K562 (cell line): ENCODE measurements around the gene ECM1. TPM values are rescaled to one million over a fixed set of nuclear protein-coding genes. Genes with fewer than 3 reads are reported as not detected.

Experiments
- BCOR ChIP-seq: fragments of 450-650 bp; IDR thresholded peaks from 2 replicates; pipeline ENCODE4 v1.6.1; 2016
- NEUROD1 ChIP-seq: fragments of 150-350 bp; IDR thresholded peaks from 2 replicates; pipeline ENCODE4 v1.6.1; 2014; ENCODE audit warnings: borderline replicate concordance, low read length, low read depth; ENCODE audit not compliant: partially characterized antibody
- POLR2H ChIP-seq: IDR thresholded peaks from 2 replicates; pipeline ENCODE4 v1.6.1; 2016; ENCODE audit warnings: missing genetic modification characterization, low read depth, mild to moderate bottlenecking, control low read depth, missing compliant biosample characterization, moderate library complexity
- RFX5 ChIP-seq: IDR thresholded peaks from 2 replicates; pipeline ENCODE4 v1.6.1; 2011; ENCODE audit warnings: low read depth, mild to moderate bottlenecking, improper control_type of control experiment, low read length
- SP1 ChIP-seq: sonication (generic); formaldehyde crosslinking; IDR thresholded peaks from 2 replicates; pipeline ENCODE4 v1.8.1; 2022; ENCODE audit warnings: mild to moderate bottlenecking, missing genetic modification reagents
- TCF3 ChIP-seq: sonication (generic); formaldehyde crosslinking; IDR thresholded peaks from 2 replicates; pipeline ENCODE4 v1.4.0; 2020; ENCODE audit warnings: mild to moderate bottlenecking, missing genetic modification reagents
- TCFL5 ChIP-seq: fragments of 250-450 bp; sonication (Bioruptor Pico); conservative IDR thresholded peaks from 2 replicates; pipeline ENCODE4 v1.6.1; 2021; ENCODE audit warnings: mild to moderate bottlenecking, moderate library complexity, matching md5 sums
- ZNF263 ChIP-seq: sonication (generic); formaldehyde crosslinking; IDR thresholded peaks from 2 replicates; pipeline ENCODE4 v1.8.0; 2022; ENCODE audit warnings: mild to moderate bottlenecking, missing genetic modification reagents, borderline replicate concordance
- polyA plus RNA-seq, 8 experiments: library from polyadenylated mRNA; depleted of rRNA in 4 of 8; stranded (reverse) in 5 of 8; unstranded in 3 of 8; fragments of >200 nt; fragmentation: Nextera tagmentation in 2 of 8; fragmentation: Illumina TruSeq in 1 of 8; extraction: Ambion mirVana in 2 of 8; extraction: Trizol in 1 of 8; gene quantifications; 2 replicates each; pipeline versions ENCODE4 v1.2.1 to v1.2.3, GENCODE V29; 2011 to 2014; ENCODE audit warnings: inconsistent platforms in 1 of 8, missing spikeins in 1 of 8
- total RNA-seq, 7 experiments: library from RNA; depleted of rRNA in 6 of 7; stranded (reverse); fragments of >200 nt in 6 of 7; fragmentation: Illumina TruSeq in 2 of 7; extraction: Trizol in 2 of 7; gene quantifications; 2 replicates each; pipeline versions ENCODE4 v1.2.1 to v1.2.3, GENCODE V29; 2011 to 2021; ENCODE audit warnings: low replicate concordance in 1 of 7
- TF ChIP-seq, protein P1 (sequence below): fragments of 250-450 bp; sonication (Bioruptor Pico); IDR thresholded peaks from 2 replicates; pipeline ENCODE4 v1.5.0; 2020; ENCODE audit warnings: mild to moderate bottlenecking, borderline replicate concordance
- TF ChIP-seq, protein P2 (sequence below): fragments of 450-650 bp; formaldehyde crosslinking; IDR thresholded peaks from 2 replicates; pipeline ENCODE4 v1.4.0; 2020; ENCODE audit warnings: mild to moderate bottlenecking, moderate library complexity
- TF ChIP-seq, protein P3 (sequence below), 2 experiments: fragments of 450-650 bp; conservative IDR thresholded peaks; 2 replicates each; pipeline ENCODE4 v1.6.1; 2017; ENCODE audit warnings: mild to moderate bottlenecking in 2 of 2, moderate library complexity in 2 of 2
- TF ChIP-seq, protein P4 (sequence below): fragments of 450-650 bp; IDR thresholded peaks from 2 replicates; pipeline ENCODE4 v1.6.1; 2016; ENCODE audit warnings: mild to moderate bottlenecking
- TF ChIP-seq, protein P5 (sequence below): fragments of 200-400 bp; formaldehyde crosslinking; IDR thresholded peaks from 2 replicates; pipeline ENCODE4 v1.6.1; 2017; ENCODE audit warnings: mild to moderate bottlenecking, low read depth, low read length, moderate library complexity

Gene ECM1
- total and polyA plus RNA-seq, 9 of the 15 experiments (the other 6 are each of a cell fraction or from before 2014, with no cell fraction given) = 6.6 to 52.2 (median 12.8) TPM

DNA sequence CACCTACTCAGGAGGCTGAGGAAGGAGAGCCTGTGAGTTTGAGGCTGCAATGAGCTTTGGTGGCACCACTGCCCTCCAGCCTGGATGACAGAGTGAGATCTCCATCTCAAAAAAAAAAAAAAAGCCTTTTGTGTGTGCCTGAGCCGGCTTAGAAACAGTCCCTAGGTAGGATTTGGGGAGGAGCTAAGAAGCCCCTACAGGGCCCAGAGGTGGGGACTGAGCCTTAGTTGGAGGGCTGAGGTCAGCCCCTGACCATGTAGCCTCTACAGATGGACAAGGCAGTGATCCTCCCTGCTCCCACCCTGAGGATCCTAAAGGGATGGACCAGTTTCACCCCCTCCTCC is 43.8 kb downstream of the ECM1 start (continued):
- TF ChIP-seq, protein P1, sequence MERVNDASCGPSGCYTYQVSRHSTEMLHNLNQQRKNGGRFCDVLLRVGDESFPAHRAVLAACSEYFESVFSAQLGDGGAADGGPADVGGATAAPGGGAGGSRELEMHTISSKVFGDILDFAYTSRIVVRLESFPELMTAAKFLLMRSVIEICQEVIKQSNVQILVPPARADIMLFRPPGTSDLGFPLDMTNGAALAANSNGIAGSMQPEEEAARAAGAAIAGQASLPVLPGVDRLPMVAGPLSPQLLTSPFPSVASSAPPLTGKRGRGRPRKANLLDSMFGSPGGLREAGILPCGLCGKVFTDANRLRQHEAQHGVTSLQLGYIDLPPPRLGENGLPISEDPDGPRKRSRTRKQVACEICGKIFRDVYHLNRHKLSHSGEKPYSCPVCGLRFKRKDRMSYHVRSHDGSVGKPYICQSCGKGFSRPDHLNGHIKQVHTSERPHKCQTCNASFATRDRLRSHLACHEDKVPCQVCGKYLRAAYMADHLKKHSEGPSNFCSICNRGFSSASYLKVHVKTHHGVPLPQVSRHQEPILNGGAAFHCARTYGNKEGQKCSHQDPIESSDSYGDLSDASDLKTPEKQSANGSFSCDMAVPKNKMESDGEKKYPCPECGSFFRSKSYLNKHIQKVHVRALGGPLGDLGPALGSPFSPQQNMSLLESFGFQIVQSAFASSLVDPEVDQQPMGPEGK = no peak
- 0 out of 2 replicates have a peak, but pooled peaks have one; percentile 2 for TF ChIP-seq TCF3 (CRISPR knock-in tag)
- no peak for TF ChIP-seq BCOR
- no peak for TF ChIP-seq POLR2H
- TF ChIP-seq RFX5 = no peak
- TF ChIP-seq, protein P2, sequence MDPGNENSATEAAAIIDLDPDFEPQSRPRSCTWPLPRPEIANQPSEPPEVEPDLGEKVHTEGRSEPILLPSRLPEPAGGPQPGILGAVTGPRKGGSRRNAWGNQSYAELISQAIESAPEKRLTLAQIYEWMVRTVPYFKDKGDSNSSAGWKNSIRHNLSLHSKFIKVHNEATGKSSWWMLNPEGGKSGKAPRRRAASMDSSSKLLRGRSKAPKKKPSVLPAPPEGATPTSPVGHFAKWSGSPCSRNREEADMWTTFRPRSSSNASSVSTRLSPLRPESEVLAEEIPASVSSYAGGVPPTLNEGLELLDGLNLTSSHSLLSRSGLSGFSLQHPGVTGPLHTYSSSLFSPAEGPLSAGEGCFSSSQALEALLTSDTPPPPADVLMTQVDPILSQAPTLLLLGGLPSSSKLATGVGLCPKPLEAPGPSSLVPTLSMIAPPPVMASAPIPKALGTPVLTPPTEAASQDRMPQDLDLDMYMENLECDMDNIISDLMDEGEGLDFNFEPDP (CRISPR knock-in tag) = no peak
- TF ChIP-seq, protein P3, sequence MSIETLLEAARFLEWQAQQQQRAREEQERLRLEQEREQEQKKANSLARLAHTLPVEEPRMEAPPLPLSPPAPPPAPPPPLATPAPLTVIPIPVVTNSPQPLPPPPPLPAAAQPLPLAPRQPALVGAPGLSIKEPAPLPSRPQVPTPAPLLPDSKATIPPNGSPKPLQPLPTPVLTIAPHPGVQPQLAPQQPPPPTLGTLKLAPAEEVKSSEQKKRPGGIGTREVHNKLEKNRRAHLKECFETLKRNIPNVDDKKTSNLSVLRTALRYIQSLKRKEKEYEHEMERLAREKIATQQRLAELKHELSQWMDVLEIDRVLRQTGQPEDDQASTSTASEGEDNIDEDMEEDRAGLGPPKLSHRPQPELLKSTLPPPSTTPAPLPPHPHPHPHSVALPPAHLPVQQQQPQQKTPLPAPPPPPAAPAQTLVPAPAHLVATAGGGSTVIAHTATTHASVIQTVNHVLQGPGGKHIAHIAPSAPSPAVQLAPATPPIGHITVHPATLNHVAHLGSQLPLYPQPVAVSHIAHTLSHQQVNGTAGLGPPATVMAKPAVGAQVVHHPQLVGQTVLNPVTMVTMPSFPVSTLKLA (conservative IDR thresholded peaks at IDR 0.05) = no peak
- TF ChIP-seq NEUROD1 = no peak
- peak; percentile 79 for TF ChIP-seq ZNF263 (CRISPR knock-in tag)
- TF ChIP-seq SP1 = 0 out of 2 replicates have a peak, but pooled peaks have one; percentile 24
- TF ChIP-seq, protein P4, sequence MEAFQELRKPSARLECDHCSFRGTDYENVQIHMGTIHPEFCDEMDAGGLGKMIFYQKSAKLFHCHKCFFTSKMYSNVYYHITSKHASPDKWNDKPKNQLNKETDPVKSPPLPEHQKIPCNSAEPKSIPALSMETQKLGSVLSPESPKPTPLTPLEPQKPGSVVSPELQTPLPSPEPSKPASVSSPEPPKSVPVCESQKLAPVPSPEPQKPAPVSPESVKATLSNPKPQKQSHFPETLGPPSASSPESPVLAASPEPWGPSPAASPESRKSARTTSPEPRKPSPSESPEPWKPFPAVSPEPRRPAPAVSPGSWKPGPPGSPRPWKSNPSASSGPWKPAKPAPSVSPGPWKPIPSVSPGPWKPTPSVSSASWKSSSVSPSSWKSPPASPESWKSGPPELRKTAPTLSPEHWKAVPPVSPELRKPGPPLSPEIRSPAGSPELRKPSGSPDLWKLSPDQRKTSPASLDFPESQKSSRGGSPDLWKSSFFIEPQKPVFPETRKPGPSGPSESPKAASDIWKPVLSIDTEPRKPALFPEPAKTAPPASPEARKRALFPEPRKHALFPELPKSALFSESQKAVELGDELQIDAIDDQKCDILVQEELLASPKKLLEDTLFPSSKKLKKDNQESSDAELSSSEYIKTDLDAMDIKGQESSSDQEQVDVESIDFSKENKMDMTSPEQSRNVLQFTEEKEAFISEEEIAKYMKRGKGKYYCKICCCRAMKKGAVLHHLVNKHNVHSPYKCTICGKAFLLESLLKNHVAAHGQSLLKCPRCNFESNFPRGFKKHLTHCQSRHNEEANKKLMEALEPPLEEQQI = no peak
- no peak for TF ChIP-seq TCFL5 (CRISPR knock-in tag)
- TF ChIP-seq, protein P5, sequence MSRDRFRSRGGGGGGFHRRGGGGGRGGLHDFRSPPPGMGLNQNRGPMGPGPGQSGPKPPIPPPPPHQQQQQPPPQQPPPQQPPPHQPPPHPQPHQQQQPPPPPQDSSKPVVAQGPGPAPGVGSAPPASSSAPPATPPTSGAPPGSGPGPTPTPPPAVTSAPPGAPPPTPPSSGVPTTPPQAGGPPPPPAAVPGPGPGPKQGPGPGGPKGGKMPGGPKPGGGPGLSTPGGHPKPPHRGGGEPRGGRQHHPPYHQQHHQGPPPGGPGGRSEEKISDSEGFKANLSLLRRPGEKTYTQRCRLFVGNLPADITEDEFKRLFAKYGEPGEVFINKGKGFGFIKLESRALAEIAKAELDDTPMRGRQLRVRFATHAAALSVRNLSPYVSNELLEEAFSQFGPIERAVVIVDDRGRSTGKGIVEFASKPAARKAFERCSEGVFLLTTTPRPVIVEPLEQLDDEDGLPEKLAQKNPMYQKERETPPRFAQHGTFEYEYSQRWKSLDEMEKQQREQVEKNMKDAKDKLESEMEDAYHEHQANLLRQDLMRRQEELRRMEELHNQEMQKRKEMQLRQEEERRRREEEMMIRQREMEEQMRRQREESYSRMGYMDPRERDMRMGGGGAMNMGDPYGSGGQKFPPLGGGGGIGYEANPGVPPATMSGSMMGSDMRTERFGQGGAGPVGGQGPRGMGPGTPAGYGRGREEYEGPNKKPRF = no peak
- TF ChIP-seq, all 486 proteins: peak for 6
